ENCODE data around the gene UBA52. TPM values are rescaled to one million over a fixed set of nuclear protein-coding genes. Genes with fewer than 3 reads are reported as not detected.

The UBA52 gene
- polyA plus RNA-seq, 1 donor from 2014 or later, result 765 TPM

- H4K20me1 ChIP-seq (ENCODE audit: insufficient read depth), result no peaks in the 10 kb centered on the region
- no peaks in the 10 kb centered on the region for H3K9me3 ChIP-seq (ENCODE audit: low read length)
- H3K9ac ChIP-seq (ENCODE audit: low read length), result no peak overlapping the region
- H3K9me2 ChIP-seq (ENCODE audit: insufficient read depth, low read length), result no peaks in the 10 kb centered on the region
- H3K79me2 ChIP-seq (replicated peaks; ENCODE audit: insufficient read depth, low read length), result no peaks in the 10 kb centered on the region
- no peaks in the 10 kb centered on the region for H3K36me3 ChIP-seq (ENCODE audit: insufficient read depth, low read length)
- H3F3A ChIP-seq (ENCODE audit: insufficient read depth, low read length, poor library complexity, severe bottlenecking), result no peaks in the 10 kb centered on the region
- no peak overlapping the region for H3K4me3 ChIP-seq (ENCODE audit: low read length)
- no peak overlapping the region for H3K27ac ChIP-seq (ENCODE audit: low read length)
- H3K27me3 ChIP-seq (ENCODE audit: insufficient read depth, low read depth, low read length), result no peaks in the 10 kb centered on the region
- H3K4me2 ChIP-seq (ENCODE audit: low read length), result no peak overlapping the region
- H2AFZ ChIP-seq (ENCODE audit: low read depth, low read length), result no peak overlapping the region
- TF ChIP-seq, protein P1, sequence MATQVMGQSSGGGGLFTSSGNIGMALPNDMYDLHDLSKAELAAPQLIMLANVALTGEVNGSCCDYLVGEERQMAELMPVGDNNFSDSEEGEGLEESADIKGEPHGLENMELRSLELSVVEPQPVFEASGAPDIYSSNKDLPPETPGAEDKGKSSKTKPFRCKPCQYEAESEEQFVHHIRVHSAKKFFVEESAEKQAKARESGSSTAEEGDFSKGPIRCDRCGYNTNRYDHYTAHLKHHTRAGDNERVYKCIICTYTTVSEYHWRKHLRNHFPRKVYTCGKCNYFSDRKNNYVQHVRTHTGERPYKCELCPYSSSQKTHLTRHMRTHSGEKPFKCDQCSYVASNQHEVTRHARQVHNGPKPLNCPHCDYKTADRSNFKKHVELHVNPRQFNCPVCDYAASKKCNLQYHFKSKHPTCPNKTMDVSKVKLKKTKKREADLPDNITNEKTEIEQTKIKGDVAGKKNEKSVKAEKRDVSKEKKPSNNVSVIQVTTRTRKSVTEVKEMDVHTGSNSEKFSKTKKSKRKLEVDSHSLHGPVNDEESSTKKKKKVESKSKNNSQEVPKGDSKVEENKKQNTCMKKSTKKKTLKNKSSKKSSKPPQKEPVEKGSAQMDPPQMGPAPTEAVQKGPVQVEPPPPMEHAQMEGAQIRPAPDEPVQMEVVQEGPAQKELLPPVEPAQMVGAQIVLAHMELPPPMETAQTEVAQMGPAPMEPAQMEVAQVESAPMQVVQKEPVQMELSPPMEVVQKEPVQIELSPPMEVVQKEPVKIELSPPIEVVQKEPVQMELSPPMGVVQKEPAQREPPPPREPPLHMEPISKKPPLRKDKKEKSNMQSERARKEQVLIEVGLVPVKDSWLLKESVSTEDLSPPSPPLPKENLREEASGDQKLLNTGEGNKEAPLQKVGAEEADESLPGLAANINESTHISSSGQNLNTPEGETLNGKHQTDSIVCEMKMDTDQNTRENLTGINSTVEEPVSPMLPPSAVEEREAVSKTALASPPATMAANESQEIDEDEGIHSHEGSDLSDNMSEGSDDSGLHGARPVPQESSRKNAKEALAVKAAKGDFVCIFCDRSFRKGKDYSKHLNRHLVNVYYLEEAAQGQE (IDR thresholded peaks at IDR 0.05; ENCODE audit: borderline replicate concordance), result no peak
- TF ChIP-seq, protein P2, sequence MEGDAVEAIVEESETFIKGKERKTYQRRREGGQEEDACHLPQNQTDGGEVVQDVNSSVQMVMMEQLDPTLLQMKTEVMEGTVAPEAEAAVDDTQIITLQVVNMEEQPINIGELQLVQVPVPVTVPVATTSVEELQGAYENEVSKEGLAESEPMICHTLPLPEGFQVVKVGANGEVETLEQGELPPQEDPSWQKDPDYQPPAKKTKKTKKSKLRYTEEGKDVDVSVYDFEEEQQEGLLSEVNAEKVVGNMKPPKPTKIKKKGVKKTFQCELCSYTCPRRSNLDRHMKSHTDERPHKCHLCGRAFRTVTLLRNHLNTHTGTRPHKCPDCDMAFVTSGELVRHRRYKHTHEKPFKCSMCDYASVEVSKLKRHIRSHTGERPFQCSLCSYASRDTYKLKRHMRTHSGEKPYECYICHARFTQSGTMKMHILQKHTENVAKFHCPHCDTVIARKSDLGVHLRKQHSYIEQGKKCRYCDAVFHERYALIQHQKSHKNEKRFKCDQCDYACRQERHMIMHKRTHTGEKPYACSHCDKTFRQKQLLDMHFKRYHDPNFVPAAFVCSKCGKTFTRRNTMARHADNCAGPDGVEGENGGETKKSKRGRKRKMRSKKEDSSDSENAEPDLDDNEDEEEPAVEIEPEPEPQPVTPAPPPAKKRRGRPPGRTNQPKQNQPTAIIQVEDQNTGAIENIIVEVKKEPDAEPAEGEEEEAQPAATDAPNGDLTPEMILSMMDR (IDR thresholded peaks at IDR 0.05; ENCODE audit: poor library complexity, severe bottlenecking), result no peak
- TF ChIP-seq EZH2 (IDR thresholded peaks at IDR 0.05; ENCODE audit: borderline replicate concordance, insufficient read depth, low read length, poor library complexity, severe bottlenecking), result no peak
- TF ChIP-seq RAD21 (conservative IDR thresholded peaks at IDR 0.05), result no peak
- no peak for TF ChIP-seq EP300 (conservative IDR thresholded peaks at IDR 0.05; ENCODE audit: poor library complexity, severe bottlenecking)
Observed at GRCh38 chr19:18541258-18541991, 30.2 kb upstream of the UBA52 start.

DNA sequence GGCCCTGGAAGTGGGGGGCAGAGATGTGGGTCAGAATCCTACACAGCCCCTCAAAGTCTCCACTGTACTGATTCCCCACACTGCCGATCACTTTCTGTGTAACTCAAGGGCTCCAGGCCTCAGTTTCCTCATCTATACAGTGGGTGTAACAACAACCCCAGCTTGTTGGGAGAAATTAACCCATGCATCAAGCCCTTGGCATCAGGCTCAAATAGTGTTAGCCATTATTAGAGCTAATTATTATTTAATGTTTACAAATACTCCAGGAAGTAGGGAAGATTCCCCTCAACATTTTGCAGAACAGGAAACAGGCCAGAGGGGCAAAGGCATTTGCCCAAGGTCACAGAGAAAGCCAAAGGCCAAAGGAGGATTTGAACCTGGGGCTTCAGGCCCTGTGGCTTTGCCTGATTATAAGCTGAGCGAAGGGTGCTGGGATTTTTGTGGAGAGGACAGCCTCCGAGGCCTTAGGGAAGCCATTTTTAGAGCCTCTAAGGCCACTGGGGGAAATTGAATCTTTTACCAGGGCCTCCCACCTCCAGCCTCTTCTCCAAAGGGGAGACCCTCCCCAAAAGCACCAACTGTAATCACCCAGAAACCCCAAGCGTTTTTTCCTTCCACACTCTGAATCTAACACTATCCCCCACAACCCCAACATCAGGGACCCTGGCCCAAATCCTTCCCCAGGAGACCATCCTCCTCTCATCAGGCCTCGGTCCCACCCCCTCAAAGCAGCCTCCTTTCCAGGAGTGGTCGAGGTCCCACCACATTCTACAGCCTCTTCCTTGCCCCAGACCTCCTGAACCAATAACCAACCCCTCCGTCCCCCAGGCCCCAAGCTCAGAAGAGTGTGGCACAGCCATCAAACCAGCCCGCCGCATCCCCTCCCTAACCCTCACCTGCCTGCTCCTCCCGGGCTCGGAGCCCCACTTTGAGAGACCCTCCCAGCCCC, 29.4 kb upstream of the UBA52 start:
- H3K4me3 ChIP-seq (ENCODE audit: low read length), result peak overlapping the region; percentile 72
- H4K20me1 ChIP-seq (ENCODE audit: insufficient read depth), result no peaks in the 10 kb centered on the region
- H3K36me3 ChIP-seq (ENCODE audit: insufficient read depth, low read length), result no peaks in the 10 kb centered on the region
- peak overlapping the region; percentile 55 for H3K27ac ChIP-seq (ENCODE audit: low read length)
- no peaks in the 10 kb centered on the region for H3K79me2 ChIP-seq (replicated peaks; ENCODE audit: insufficient read depth, low read length)
- H3K9me3 ChIP-seq (ENCODE audit: low read length), result no peaks in the 10 kb centered on the region
- no peaks in the 10 kb centered on the region for H3F3A ChIP-seq (ENCODE audit: insufficient read depth, low read length, poor library complexity, severe bottlenecking)
- H3K4me2 ChIP-seq (ENCODE audit: low read length), result peak overlapping the region; percentile 84
- TF ChIP-seq TAF1 (IDR thresholded peaks at IDR 0.05; ENCODE audit: low read depth) (no peak), MXI1 (conservative IDR thresholded peaks at IDR 0.05; ENCODE audit: poor library complexity, severe bottlenecking) (no peak), EZH2 (IDR thresholded peaks at IDR 0.05; ENCODE audit: borderline replicate concordance, insufficient read depth, low read length, poor library complexity, severe bottlenecking) (no peak), POLR2AphosphoS5 (IDR thresholded peaks at IDR 0.05) (no peak), RAD21 (conservative IDR thresholded peaks at IDR 0.05) (no peak), SMC3 (conservative IDR thresholded peaks at IDR 0.05; ENCODE audit: poor library complexity) (no peak), EP300 (conservative IDR thresholded peaks at IDR 0.05; ENCODE audit: poor library complexity, severe bottlenecking) (no peak)
- TF ChIP-seq, protein P1 (IDR thresholded peaks at IDR 0.05; ENCODE audit: borderline replicate concordance), result no peak
- TF ChIP-seq, protein P2 (IDR thresholded peaks at IDR 0.05; ENCODE audit: poor library complexity, severe bottlenecking), result no peak
- H2AFZ ChIP-seq (ENCODE audit: low read depth, low read length), result no peak overlapping the region
- H3K9ac ChIP-seq (ENCODE audit: low read length), result peak overlapping the region; percentile 79
- H3K9me2 ChIP-seq (ENCODE audit: insufficient read depth, low read length), result no peaks in the 10 kb centered on the region
- H3K27me3 ChIP-seq (ENCODE audit: insufficient read depth, low read depth, low read length), result no peaks in the 10 kb centered on the region

All from neural cell (in vitro differentiated cells).